HepG2 (cell line): ENCODE data around the gene AKAP10. TPM values are rescaled to one million over a fixed set of nuclear protein-coding genes. Genes with fewer than 3 reads are reported as not detected.

Source experiments
- ATAC-seq: fragments of 200-7000 bp; cut with Tn5 transposase; 3 replicates; pipeline ENCODE4 v1.9.1; 2020; ENCODE audit warnings: mild to moderate bottlenecking, moderate library complexity
- BruUV-seq: library from RNA; stranded (reverse); fragments of 400-500 nt; replicated peaks from 2 replicates; lab custom pipeline; 2021; lab: Mats Ljungman, UMichigan
- CTCF ChIA-PET: fragments of 300-600 bp; formaldehyde crosslinking; extraction: SDS; loops from one replicate; lab custom pipeline; 2021; ENCODE audit warnings: low total read pairs, inconsistent platforms, low intra/inter-chr PET ratio; lab: Yijun Ruan, JAX
- POLR2A ChIA-PET: fragments of 350-600 bp; sonication (Branson Sonifier 250); formaldehyde crosslinking; loops from one replicate; lab custom pipeline; 2020; ENCODE audit warnings: antibody characterized with exemption, inconsistent platforms; lab: Yijun Ruan, JAX
- DNase-seq: peaks from one replicate; pipeline ENCODE4 v3.0.0-alpha.2; 2015; ENCODE audit warnings: low spot score
- FAIRE-seq: peaks from 3 replicates; lab custom pipeline; 2011; peaks lifted over from hg19 to GRCh38; lab: Jason Lieb, UNC
- H2AFZ ChIP-seq: one replicate; pipeline ENCODE4 v1.6.1; 2011; ENCODE audit warnings: low read length, inconsistent platforms
- H3K27ac ChIP-seq: fragments of 300-600 bp; 3 replicates; pipeline ENCODE4 v1.8.0; 2011; ENCODE audit warnings: mixed run types, mild to moderate bottlenecking, mixed read lengths, low read length, inconsistent platforms; ENCODE audit not compliant: insufficient read depth; ENCODE audit errors: extremely low read length
- H3K27me3 ChIP-seq, 2 experiments: fragments of 200-600 bp in 1 of 2; 2 replicates in 1 of 2; 3 replicates in 1 of 2; pipeline versions ENCODE4 v1.6.0 to v1.8.0; 2011; ENCODE audit warnings: low read length in 2 of 2, mild to moderate bottlenecking in 2 of 2, moderate library complexity in 2 of 2, inconsistent platforms in 1 of 2; ENCODE audit not compliant: insufficient read depth in 2 of 2, control insufficient read depth in 1 of 2
- H3K36me3 ChIP-seq, 2 experiments: fragments of 200-600 bp in 1 of 2; replicated peaks in 1 of 2; 2 replicates in 1 of 2; 3 replicates in 1 of 2; pipeline versions ENCODE4 v1.5.1 to v1.8.0; 2011; ENCODE audit warnings: low read length in 2 of 2, inconsistent platforms in 1 of 2; ENCODE audit not compliant: insufficient read depth in 2 of 2, control insufficient read depth in 1 of 2
- H3K4me1 ChIP-seq: 2 replicates; pipeline ENCODE4 v1.5.1; 2012; ENCODE audit warnings: low read length, inconsistent platforms; ENCODE audit not compliant: insufficient read depth
- H3K4me2 ChIP-seq: 2 replicates; pipeline ENCODE4 v1.6.0; 2011; ENCODE audit warnings: low read depth, low read length, inconsistent platforms
- H3K4me3 ChIP-seq, 3 experiments: fragments of 200-600 bp in 1 of 3; sonication (generic), shearing (Covaris generic) in 1 of 3; replicated peaks in 1 of 3; 2 replicates each; pipeline ENCODE4 v1.5.1; 2011 to 2016; ENCODE audit warnings: low read length in 3 of 3, inconsistent platforms in 2 of 3, low read depth in 2 of 3, mild to moderate bottlenecking in 2 of 3, control low read depth in 1 of 3, mixed read lengths in 1 of 3; ENCODE audit not compliant: insufficient read depth in 1 of 3
- H3K79me2 ChIP-seq: one replicate; pipeline ENCODE4 v1.6.1; 2011; ENCODE audit warnings: low read length, inconsistent platforms; ENCODE audit not compliant: insufficient read depth
- H3K9ac ChIP-seq: 2 replicates; pipeline ENCODE4 v1.6.0; 2011; ENCODE audit warnings: mild to moderate bottlenecking, low read depth, low read length, inconsistent platforms; ENCODE audit not compliant: insufficient read depth
- H3K9me3 ChIP-seq: 2 replicates; pipeline ENCODE4 v1.5.1; 2012; ENCODE audit warnings: mild to moderate bottlenecking, low read length
- H4K20me1 ChIP-seq: 2 replicates; pipeline ENCODE4 v1.6.0; 2011; ENCODE audit warnings: inconsistent platforms, mild to moderate bottlenecking, low read length, moderate library complexity; ENCODE audit not compliant: insufficient read depth
- ARNT2 ChIP-seq: sonication (generic); formaldehyde crosslinking; IDR thresholded peaks from 2 replicates; pipeline ENCODE4 v1.8.0; 2022; ENCODE audit warnings: mild to moderate bottlenecking, low read depth, missing genetic modification reagents, moderate library complexity
- DMAP1 ChIP-seq: IDR thresholded peaks from 2 replicates; pipeline ENCODE4 v1.6.1; 2016
- EZH2 ChIP-seq: conservative IDR thresholded peaks from 2 replicates; pipeline ENCODE4 v1.6.1; 2012; ENCODE audit warnings: mild to moderate bottlenecking, low read depth, low read length, moderate library complexity
- HIVEP1 ChIP-seq: sonication (generic); formaldehyde crosslinking; IDR thresholded peaks from 2 replicates; pipeline ENCODE4 v1.4.0; 2020; ENCODE audit warnings: mild to moderate bottlenecking, missing genetic modification reagents
- HNRNPH1 ChIP-seq: fragments of 200-400 bp; formaldehyde crosslinking; optimal IDR thresholded peaks from 2 replicates; pipeline ENCODE3; 2017; ENCODE audit warnings: mild to moderate bottlenecking, low read depth, low read length
- KDM2A ChIP-seq: sonication (generic); formaldehyde crosslinking; IDR thresholded peaks from 2 replicates; pipeline ENCODE4 v1.4.0; 2020; ENCODE audit warnings: low read depth, missing genetic modification reagents, borderline replicate concordance
- MLXIP ChIP-seq: sonication (generic); formaldehyde crosslinking; IDR thresholded peaks from 2 replicates; pipeline ENCODE4 v1.9.0; 2021; ENCODE audit warnings: missing genetic modification reagents, borderline replicate concordance
- RORA ChIP-seq: sonication (generic); formaldehyde crosslinking; IDR thresholded peaks from 2 replicates; pipeline ENCODE4 v1.5.0; 2020; ENCODE audit warnings: mild to moderate bottlenecking, missing genetic modification reagents, moderate library complexity
- SNAPC5 ChIP-seq: sonication (generic); formaldehyde crosslinking; IDR thresholded peaks from 2 replicates; pipeline ENCODE4 v1.8.1; 2023; ENCODE audit warnings: mild to moderate bottlenecking, missing genetic modification reagents, borderline replicate concordance
- SSRP1 ChIP-seq: IDR thresholded peaks from 2 replicates; pipeline ENCODE4 v1.6.1; 2016; ENCODE audit warnings: control low read depth
- STAG1 ChIP-seq: sonication (generic); formaldehyde crosslinking; IDR thresholded peaks from 2 replicates; pipeline ENCODE4 v1.4.0; 2020; ENCODE audit warnings: missing genetic modification reagents
- TCF7L2 ChIP-seq: IDR thresholded peaks from 2 replicates; pipeline ENCODE4 v1.6.1; 2011; ENCODE audit warnings: mild to moderate bottlenecking, low read depth, low read length, moderate library complexity
- YY1 ChIP-seq: IDR thresholded peaks from 2 replicates; pipeline ENCODE4 v1.6.1; 2011; ENCODE audit warnings: low read length, low read depth, moderate library complexity, mild to moderate bottlenecking; ENCODE audit not compliant: insufficient read depth, insufficient replicate concordance
- ZNF235 ChIP-seq: sonication (generic); formaldehyde crosslinking; IDR thresholded peaks from 2 replicates; pipeline ENCODE4 v1.8.1; 2023; ENCODE audit warnings: mild to moderate bottlenecking, missing genetic modification reagents, borderline replicate concordance
- ZNF263 ChIP-seq: sonication (generic); formaldehyde crosslinking; IDR thresholded peaks from 2 replicates; pipeline ENCODE4 v1.4.0; 2020; ENCODE audit warnings: missing genetic modification reagents
- ZNF276 ChIP-seq: sonication (generic); formaldehyde crosslinking; IDR thresholded peaks from 2 replicates; pipeline ENCODE4 v1.4.0; 2020; ENCODE audit warnings: mild to moderate bottlenecking, low read depth, missing genetic modification reagents
- ZNF34 ChIP-seq: sonication (generic); formaldehyde crosslinking; IDR thresholded peaks from 2 replicates; pipeline ENCODE4 v1.4.0; 2020; ENCODE audit warnings: mild to moderate bottlenecking, missing genetic modification reagents, borderline replicate concordance
- ZNF451 ChIP-seq: sonication (generic); formaldehyde crosslinking; IDR thresholded peaks from 2 replicates; pipeline ENCODE4 v1.5.0; 2020; ENCODE audit warnings: mild to moderate bottlenecking, missing genetic modification reagents
- ZNF75D ChIP-seq: sonication (generic); formaldehyde crosslinking; IDR thresholded peaks from 2 replicates; pipeline ENCODE4 v1.8.1; 2023; ENCODE audit warnings: missing genetic modification reagents, mild to moderate bottlenecking, borderline replicate concordance
- ZSCAN31 ChIP-seq: sonication (generic); formaldehyde crosslinking; IDR thresholded peaks from 2 replicates; pipeline ENCODE4 v1.5.0; 2020; ENCODE audit warnings: low read depth, mild to moderate bottlenecking, missing genetic modification reagents
- WGBS: methylation state at CpG from one replicate; pipeline ENCODE4 v1.1.6; 2017; ENCODE audit warnings: low lambda C conversion rate; 5-methylcytosine and 5-hydroxymethylcytosine counted together
- in situ Hi-C: cut with HindIII; loops from 2 replicates; pipeline ENCODE4 v1.10.0; 2017; ENCODE audit warnings: low pct_unique_long_range_greater_than_20kb; ENCODE audit not compliant: extremely low pct_ligation_motif_present
- intact Hi-C: fragments of 100-400 bp; cut with micrococcal nuclease; formaldehyde crosslinking; loops from one replicate; pipeline ENCODE4 v1.10.0; 2022; ENCODE audit not compliant: unreplicated experiment
- polyA plus RNA-seq, 8 experiments: library from polyadenylated mRNA; depleted of rRNA in 3 of 8; stranded (reverse) in 7 of 8; unstranded in 1 of 8; fragments of >200 nt; fragmentation: Illumina TruSeq in 4 of 8; extraction: Trizol in 4 of 8; gene quantifications; 2 replicates each; pipeline versions ENCODE4 v1.2.1 to v1.2.3, GENCODE V29; 2011 to 2016; ENCODE audit warnings: low read depth in 4 of 8, missing spikeins in 1 of 8, mixed read lengths in 1 of 8; ENCODE audit not compliant: insufficient read depth in 1 of 8
- total RNA-seq, 5 experiments: library from RNA; depleted of rRNA; stranded (reverse); fragments of >200 nt; fragmentation: Illumina TruSeq; extraction: Trizol; gene quantifications; 2 replicates each; pipeline ENCODE4 v1.2.3, GENCODE V29; 2016; ENCODE audit warnings: low read depth in 1 of 5

Gene AKAP10
- total and polyA plus RNA-seq, 2 of the 13 experiments (the other 11 are each of a cell fraction or from before 2014, with no cell fraction given), result 17.6 to 21.7 TPM

- TF ChIP-seq ARNT2 (CRISPR knock-in tag), result no peak
- no peak for TF ChIP-seq MLXIP (CRISPR knock-in tag)
- no peak for TF ChIP-seq ZNF451
These were observed 68.5 kb downstream of the AKAP10 start (continued) for GRCh38 chr17:19909139-19909538.

- no peak for FAIRE-seq
- no peaks in the 10 kb centered on the region for H3K9me3 ChIP-seq
- no peaks in the 10 kb centered on the region for H3K27me3 ChIP-seq
- in situ Hi-C loops, result no loop called here
- no peak overlapping the region for H3K9ac ChIP-seq
- H3K36me3 ChIP-seq, result peaks cover 12 to 34% of the 10 kb centered on the region in 2 experiments
- ChIA-PET CTCF (no interaction called here), POLR2A (no interaction called here)
- no peak for ATAC-seq
- no peaks in the 10 kb centered on the region for H4K20me1 ChIP-seq
- no peaks in the 10 kb centered on the region for H3K79me2 ChIP-seq
- H3K27ac ChIP-seq, result no peak overlapping the region
- no TSS peak for BruUV-seq
- no peak overlapping the region for H3K4me2 ChIP-seq
- peaks cover 30% of the 10 kb centered on the region for H3K4me1 ChIP-seq
- no peak overlapping the region for H2AFZ ChIP-seq
- intact Hi-C loops, result no loop called here
- H3K4me3 ChIP-seq, result no peak overlapping the region
- WGBS, result 88% methylated on average over 3 of the region's 5 CpGs
- TF ChIP-seq ZNF235 (no peak), ZNF276 (CRISPR knock-in tag) (no peak), STAG1 (CRISPR knock-in tag) (no peak), ZNF75D (CRISPR knock-in tag) (no peak), RORA (CRISPR knock-in tag) (no peak), DMAP1 (CRISPR knock-in tag) (no peak), YY1 (no peak), HIVEP1 (CRISPR knock-in tag) (no peak), ZNF263 (CRISPR knock-in tag) (no peak), HNRNPH1 (no peak), KDM2A (CRISPR knock-in tag) (no peak), EZH2 (no peak), SNAPC5 (CRISPR knock-in tag) (no peak), TCF7L2 (no peak), ZNF34 (no peak), ZSCAN31 (CRISPR knock-in tag) (no peak), SSRP1 (CRISPR knock-in tag) (no peak)
- TF ChIP-seq, all 625 proteins: peak for 0
- DNase-seq, result no peak
These were observed 72.1 kb downstream of the AKAP10 start for GRCh38 chr17:19905502-19905901.
